Measurements from ENCODE around the gene ARSD. TPM values are rescaled to one million over a fixed set of nuclear protein-coding genes. Genes with fewer than 3 reads are reported as not detected.

ARSD gene
- total and polyA plus RNA-seq, 2 of the 8 experiments (the other 6 are each of a cell fraction or from before 2014, with no cell fraction given), result 1.8 to 3.2 TPM

GRCh38 chrX:2921193-2921592 is 7.9 kb downstream of the ARSD start (continued):
- TF ChIP-seq CTBP2 (IDR thresholded peaks at IDR 0.05; ENCODE audit: borderline replicate concordance, insufficient read depth, insufficient read length, low read length) (no peak), RFX5 (IDR thresholded peaks at IDR 0.05; ENCODE audit: borderline replicate concordance, low read depth, low read length) (no peak), GABPA (IDR thresholded peaks at IDR 0.05; ENCODE audit: borderline replicate concordance, insufficient read depth, low read length) (no peak), CBX8 (IDR thresholded peaks at IDR 0.05; ENCODE audit: borderline replicate concordance, low read depth, low read length) (no peak), MAX (IDR thresholded peaks at IDR 0.05) (no peak)
